Loucy (cell line): ENCODE measurements around the gene TMEM94.

Experiments
- H2AFZ ChIP-seq: fragments of 200-600 bp; sonication (generic); 2 replicates; pipeline ENCODE4 v1.6.0; 2016; ENCODE audit warnings: antibody characterized with exemption, mild to moderate bottlenecking, low read length, moderate library complexity
- H3F3A ChIP-seq: fragments of 200-600 bp; 2 replicates; pipeline ENCODE4 v1.6.0; 2016; ENCODE audit warnings: antibody characterized with exemption, low read depth, mild to moderate bottlenecking
- H3K27me3 ChIP-seq: fragments of 200-600 bp; sonication (generic); 2 replicates; pipeline ENCODE4 v1.6.1; 2014; ENCODE audit warnings: low read length, mild to moderate bottlenecking; ENCODE audit not compliant: insufficient read depth, poor library complexity, severe bottlenecking
- H3K36me3 ChIP-seq: fragments of 200-600 bp; sonication (generic); 2 replicates; pipeline ENCODE4 v1.6.1; 2016; ENCODE audit warnings: low read length; ENCODE audit not compliant: insufficient read depth
- H3K4me1 ChIP-seq: fragments of 200-600 bp; sonication (generic); 2 replicates; pipeline ENCODE4 v1.5.1; 2014; ENCODE audit warnings: low read length, mild to moderate bottlenecking; ENCODE audit not compliant: insufficient read depth, poor library complexity, severe bottlenecking
- H3K4me2 ChIP-seq: fragments of 200-600 bp; sonication (generic); 2 replicates; pipeline ENCODE4 v1.6.0; 2014; ENCODE audit warnings: antibody characterized with exemption, low read length, low read depth, mild to moderate bottlenecking; ENCODE audit not compliant: poor library complexity, severe bottlenecking
- H3K4me3 ChIP-seq: fragments of 200-600 bp; sonication (generic); 2 replicates; pipeline ENCODE4 v1.5.1; 2014; ENCODE audit warnings: low read length, mild to moderate bottlenecking, mixed read lengths; ENCODE audit not compliant: poor library complexity, severe bottlenecking
- H3K79me2 ChIP-seq: fragments of 200-600 bp; sonication (generic); 2 replicates; pipeline ENCODE4 v1.6.1; 2014; ENCODE audit warnings: low read length; ENCODE audit not compliant: insufficient read depth
- H3K9ac ChIP-seq: fragments of 200-600 bp; sonication (generic); 2 replicates; pipeline ENCODE4 v1.6.0; 2014; ENCODE audit warnings: mild to moderate bottlenecking, low read depth, low read length, moderate library complexity; ENCODE audit not compliant: poor library complexity, severe bottlenecking
- H3K9me2 ChIP-seq: fragments of 200-600 bp; sonication (generic); replicated peaks from 2 replicates; pipeline ENCODE4 v1.6.1; 2016; ENCODE audit warnings: low read depth, low read length, mixed read lengths
- H3K9me3 ChIP-seq: fragments of 200-600 bp; sonication (generic); 2 replicates; pipeline ENCODE4 v1.6.1; 2014; ENCODE audit warnings: mild to moderate bottlenecking, antibody characterized with exemption, low read length, low read depth; ENCODE audit not compliant: insufficient read depth
- H4K20me1 ChIP-seq: fragments of 200-600 bp; sonication (generic); 2 replicates; pipeline ENCODE4 v1.6.0; 2014; ENCODE audit warnings: antibody characterized with exemption, low read length, mild to moderate bottlenecking; ENCODE audit not compliant: insufficient read depth, poor library complexity, severe bottlenecking
- EZH2phosphoT487 ChIP-seq: fragments of 200-600 bp; IDR thresholded peaks from 2 replicates; pipeline ENCODE4 v1.6.1; 2018; ENCODE audit warnings: antibody characterized with exemption, mild to moderate bottlenecking, moderate library complexity, borderline replicate concordance
- TF ChIP-seq, protein P1 (sequence below): fragments of 200-600 bp; sonication (generic); conservative IDR thresholded peaks from 2 replicates; pipeline ENCODE4 v1.5.1; 2014; ENCODE audit warnings: mild to moderate bottlenecking, antibody characterized with exemption, low read length

TMEM94 gene

DNA sequence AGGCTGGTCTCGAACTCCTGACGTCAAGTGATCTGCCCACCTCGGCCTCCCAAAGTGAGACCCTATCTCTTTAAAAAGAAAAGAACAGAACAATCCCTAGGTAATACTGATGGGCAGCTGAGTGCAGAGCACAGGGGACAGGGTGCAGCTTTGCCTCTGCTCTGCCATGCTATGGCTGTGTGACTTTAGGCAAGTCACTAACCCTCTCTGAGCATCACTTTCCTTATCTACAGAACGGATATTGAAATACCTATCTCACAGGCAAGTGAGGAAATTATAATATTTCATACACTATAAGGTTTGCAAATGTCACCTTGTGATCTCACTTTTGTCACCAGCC lies 54.8 kb downstream of the TMEM94 start:
- no peaks in the 10 kb centered on the region for H4K20me1 ChIP-seq
- H3K4me3 ChIP-seq: no peak overlapping the region
- H3K9me3 ChIP-seq: no peaks in the 10 kb centered on the region
- no peaks in the 10 kb centered on the region for H3K36me3 ChIP-seq
- H3F3A ChIP-seq: no peaks in the 10 kb centered on the region
- no peak overlapping the region for H3K9ac ChIP-seq
- H3K4me1 ChIP-seq: peaks cover 15% of the 10 kb centered on the region
- H3K9me2 ChIP-seq: no peaks in the 10 kb centered on the region
- no peaks in the 10 kb centered on the region for H3K27me3 ChIP-seq
- TF ChIP-seq, protein P1, sequence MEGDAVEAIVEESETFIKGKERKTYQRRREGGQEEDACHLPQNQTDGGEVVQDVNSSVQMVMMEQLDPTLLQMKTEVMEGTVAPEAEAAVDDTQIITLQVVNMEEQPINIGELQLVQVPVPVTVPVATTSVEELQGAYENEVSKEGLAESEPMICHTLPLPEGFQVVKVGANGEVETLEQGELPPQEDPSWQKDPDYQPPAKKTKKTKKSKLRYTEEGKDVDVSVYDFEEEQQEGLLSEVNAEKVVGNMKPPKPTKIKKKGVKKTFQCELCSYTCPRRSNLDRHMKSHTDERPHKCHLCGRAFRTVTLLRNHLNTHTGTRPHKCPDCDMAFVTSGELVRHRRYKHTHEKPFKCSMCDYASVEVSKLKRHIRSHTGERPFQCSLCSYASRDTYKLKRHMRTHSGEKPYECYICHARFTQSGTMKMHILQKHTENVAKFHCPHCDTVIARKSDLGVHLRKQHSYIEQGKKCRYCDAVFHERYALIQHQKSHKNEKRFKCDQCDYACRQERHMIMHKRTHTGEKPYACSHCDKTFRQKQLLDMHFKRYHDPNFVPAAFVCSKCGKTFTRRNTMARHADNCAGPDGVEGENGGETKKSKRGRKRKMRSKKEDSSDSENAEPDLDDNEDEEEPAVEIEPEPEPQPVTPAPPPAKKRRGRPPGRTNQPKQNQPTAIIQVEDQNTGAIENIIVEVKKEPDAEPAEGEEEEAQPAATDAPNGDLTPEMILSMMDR: no peak
- TF ChIP-seq EZH2phosphoT487: no peak
- H3K79me2 ChIP-seq: no peaks in the 10 kb centered on the region
- H2AFZ ChIP-seq: no peak overlapping the region
- no peak overlapping the region for H3K4me2 ChIP-seq

DNA sequence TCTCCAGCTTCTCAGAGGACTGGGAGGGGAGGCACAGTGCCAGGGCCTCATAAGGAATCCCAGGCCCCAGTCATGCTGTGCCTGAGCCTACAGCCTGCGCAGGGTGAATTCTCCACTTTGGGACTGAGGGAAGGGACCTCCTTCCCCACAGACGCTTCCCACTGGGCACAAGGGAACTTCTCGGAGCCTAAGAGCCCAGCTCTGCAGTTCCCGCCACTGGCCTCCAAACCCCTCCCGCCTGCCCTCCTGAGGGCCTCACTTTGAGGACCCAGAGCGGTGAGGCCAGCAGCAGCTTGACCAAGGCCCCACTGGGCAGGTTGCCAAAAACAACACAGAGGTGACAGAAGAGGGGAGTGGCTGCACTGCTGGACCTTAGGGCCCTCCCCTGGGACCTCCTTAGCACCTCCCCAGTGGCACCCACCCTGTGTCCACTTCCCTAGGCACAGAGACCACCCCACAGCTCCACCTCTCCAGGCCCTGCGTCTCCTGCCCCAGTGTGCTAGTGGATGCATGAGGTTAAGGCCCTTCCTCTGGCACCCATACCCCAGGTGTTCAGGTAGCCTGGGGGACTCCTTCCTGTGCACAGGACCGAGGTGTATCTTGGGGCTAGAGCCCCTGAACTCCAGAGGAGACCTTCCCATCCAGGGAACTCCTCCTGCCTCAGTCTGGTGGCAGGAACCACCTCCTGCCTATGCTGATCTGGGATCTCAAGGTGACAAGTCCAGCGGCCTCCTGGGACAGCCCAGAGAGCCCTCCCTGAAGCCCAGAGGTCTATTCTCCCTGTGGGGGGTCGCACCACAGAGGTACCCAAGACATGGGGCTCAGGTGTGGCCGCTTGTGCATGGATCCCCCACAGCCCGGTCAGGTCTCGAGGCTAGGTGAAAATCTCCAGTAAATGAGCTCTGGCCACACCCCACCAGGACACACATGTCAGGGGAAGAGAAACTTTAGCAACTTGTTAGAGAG lies 55.5 kb downstream of the TMEM94 start:
- Histone ChIP-seq H3K9me2 (no peaks in the 10 kb centered on the region), H2AFZ (no peak overlapping the region), H3K36me3 (no peaks in the 10 kb centered on the region), H3K9ac (no peak overlapping the region), H4K20me1 (peaks cover under 1% of the 10 kb centered on the region), H3K9me3 (no peaks in the 10 kb centered on the region), H3K4me2 (peak overlapping the region; percentile 32), H3F3A (no peaks in the 10 kb centered on the region), H3K79me2 (no peaks in the 10 kb centered on the region), H3K27me3 (no peaks in the 10 kb centered on the region), H3K4me3 (no peak overlapping the region), H3K4me1 (peaks cover 15% of the 10 kb centered on the region)
- TF ChIP-seq, protein P1: no peak
- no peak for TF ChIP-seq EZH2phosphoT487

DNA sequence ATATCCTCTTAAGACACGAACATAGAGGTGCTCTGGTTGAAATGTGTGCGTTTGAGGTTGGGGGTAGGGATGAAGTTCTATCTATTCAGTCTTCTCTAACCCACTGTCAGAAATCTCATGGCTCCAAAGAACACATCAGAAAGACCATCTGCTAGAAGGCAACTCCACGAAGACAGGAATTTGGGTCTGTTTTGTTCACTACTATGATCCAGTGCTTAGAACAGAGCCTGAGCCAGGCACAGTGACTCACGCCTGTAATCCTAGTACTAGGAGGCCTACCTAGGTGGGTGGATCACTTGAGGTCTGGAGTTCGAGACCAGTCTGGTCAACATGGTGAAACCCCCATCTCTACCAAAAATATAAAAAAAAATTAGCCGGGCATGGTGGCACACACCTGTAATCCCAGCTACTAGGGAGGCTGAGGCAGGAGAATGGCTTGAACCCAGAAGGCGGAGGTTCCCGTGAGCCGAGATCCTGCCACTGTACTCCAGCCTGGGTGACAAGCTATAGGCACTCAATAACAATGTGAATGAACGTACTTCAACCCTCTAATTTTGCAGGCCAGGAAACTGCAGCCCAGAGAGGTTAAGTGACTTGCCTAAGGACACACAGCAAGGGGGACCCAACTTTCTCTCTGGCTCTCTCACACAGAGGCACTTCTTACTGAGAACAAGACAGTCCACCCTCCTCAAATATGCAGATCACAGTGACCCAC lies 56.6 kb downstream of the TMEM94 start:
- no peaks in the 10 kb centered on the region for H3F3A ChIP-seq
- TF ChIP-seq, protein P1: no peak
- TF ChIP-seq EZH2phosphoT487: no peak
- H3K4me1 ChIP-seq: peaks cover 27% of the 10 kb centered on the region

More for the DNA sequence above, 56.6 kb downstream of the TMEM94 start:
- Histone ChIP-seq H3K27me3 (no peaks in the 10 kb centered on the region), H3K9ac (no peak overlapping the region), H3K4me3 (no peak overlapping the region), H3K36me3 (no peaks in the 10 kb centered on the region), H3K79me2 (peaks cover 8% of the 10 kb centered on the region; the same call in 1 of the 2 replicates), H4K20me1 (peaks cover 12% of the 10 kb centered on the region), H3K9me3 (no peaks in the 10 kb centered on the region), H3K4me2 (no peak overlapping the region), H2AFZ (no peak overlapping the region), H3K9me2 (no peaks in the 10 kb centered on the region)
